Fibroblast of mammary gland (primary cell): Measurements from ENCODE around the gene SLC39A8.

Source experiments
- DNase-seq: peaks from one replicate; pipeline ENCODE4 v3.0.0-alpha.2; 2010; ENCODE audit warnings: low read depth
- H3K4me3 ChIP-seq: 2 replicates; pipeline ENCODE4 v1.5.1; 2011; ENCODE audit warnings: low read depth, mild to moderate bottlenecking, low read length, moderate library complexity; ENCODE audit not compliant: control insufficient read depth
- TF ChIP-seq, protein P1 (sequence below): conservative IDR thresholded peaks from 2 replicates; pipeline ENCODE4 v1.5.1; 2011; ENCODE audit warnings: low read depth, low read length, inconsistent platforms; ENCODE audit not compliant: control insufficient read depth, insufficient read depth

The SLC39A8 gene

DNA sequence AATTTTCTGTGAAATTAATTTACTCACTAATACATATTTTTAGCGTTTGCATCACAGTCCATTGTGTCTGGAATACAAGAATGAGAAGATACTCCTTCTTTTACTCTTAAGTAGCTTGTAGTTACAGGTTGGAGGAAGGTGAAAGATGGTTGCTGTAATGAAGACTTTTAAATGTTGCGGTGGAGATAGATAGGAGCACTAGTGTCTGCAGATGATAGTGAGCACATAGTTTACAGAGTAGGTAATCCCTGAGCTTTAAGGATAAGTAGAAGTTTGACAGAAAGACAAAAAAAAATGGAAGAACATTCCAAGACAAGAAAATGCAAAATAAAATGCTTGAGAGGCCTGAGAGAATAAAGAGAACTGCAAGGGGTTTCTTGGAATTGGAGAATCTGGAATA, 5.4 kb upstream of the SLC39A8 start:
- TF ChIP-seq, protein P1, sequence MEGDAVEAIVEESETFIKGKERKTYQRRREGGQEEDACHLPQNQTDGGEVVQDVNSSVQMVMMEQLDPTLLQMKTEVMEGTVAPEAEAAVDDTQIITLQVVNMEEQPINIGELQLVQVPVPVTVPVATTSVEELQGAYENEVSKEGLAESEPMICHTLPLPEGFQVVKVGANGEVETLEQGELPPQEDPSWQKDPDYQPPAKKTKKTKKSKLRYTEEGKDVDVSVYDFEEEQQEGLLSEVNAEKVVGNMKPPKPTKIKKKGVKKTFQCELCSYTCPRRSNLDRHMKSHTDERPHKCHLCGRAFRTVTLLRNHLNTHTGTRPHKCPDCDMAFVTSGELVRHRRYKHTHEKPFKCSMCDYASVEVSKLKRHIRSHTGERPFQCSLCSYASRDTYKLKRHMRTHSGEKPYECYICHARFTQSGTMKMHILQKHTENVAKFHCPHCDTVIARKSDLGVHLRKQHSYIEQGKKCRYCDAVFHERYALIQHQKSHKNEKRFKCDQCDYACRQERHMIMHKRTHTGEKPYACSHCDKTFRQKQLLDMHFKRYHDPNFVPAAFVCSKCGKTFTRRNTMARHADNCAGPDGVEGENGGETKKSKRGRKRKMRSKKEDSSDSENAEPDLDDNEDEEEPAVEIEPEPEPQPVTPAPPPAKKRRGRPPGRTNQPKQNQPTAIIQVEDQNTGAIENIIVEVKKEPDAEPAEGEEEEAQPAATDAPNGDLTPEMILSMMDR = no peak
- no peak overlapping the region for H3K4me3 ChIP-seq

DNA sequence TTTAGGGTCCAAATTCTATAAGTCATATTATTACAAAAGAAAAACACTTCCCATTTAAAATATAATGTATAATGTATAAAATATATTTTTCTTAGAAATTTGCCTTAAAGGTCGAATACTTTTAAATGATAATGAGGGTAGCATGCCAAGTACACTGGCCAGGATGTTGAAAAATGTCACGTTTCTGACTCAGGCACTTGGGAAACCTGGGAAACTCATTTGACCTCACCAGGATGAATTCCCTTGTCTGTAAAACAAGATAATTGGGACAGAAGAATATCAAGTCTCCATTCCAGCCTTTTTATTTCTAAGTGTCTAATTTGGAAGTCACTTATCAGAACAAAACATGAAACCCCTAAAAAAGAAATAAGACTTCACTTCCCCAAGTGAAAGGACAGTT, 3.4 kb upstream of the SLC39A8 start:
- DNase-seq = peak; percentile 2
- TF ChIP-seq, protein P1 = no peak
- no peak overlapping the region for H3K4me3 ChIP-seq

More for the DNA sequence above, 5.4 kb upstream of the SLC39A8 start:
- DNase-seq = no peak

DNA sequence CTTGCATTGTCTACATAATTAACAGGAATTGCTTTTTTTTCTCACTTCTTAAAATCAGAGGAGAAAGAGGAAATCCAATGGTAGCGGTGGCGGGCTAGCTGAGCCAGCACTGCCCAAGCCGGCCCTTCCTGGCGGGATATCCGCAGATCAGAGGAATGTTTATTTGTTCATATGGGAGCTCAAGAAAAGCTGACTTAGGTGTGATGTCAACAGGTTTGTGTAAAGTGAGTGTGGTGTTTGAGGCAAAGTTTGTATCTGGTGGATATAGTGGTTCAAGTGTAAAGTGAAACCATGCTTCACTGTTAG, 466 bp upstream of the SLC39A8 start:
- no peak for DNase-seq
- TF ChIP-seq, protein P1 = no peak
- H3K4me3 ChIP-seq = peak overlapping the region; percentile 81

DNA sequence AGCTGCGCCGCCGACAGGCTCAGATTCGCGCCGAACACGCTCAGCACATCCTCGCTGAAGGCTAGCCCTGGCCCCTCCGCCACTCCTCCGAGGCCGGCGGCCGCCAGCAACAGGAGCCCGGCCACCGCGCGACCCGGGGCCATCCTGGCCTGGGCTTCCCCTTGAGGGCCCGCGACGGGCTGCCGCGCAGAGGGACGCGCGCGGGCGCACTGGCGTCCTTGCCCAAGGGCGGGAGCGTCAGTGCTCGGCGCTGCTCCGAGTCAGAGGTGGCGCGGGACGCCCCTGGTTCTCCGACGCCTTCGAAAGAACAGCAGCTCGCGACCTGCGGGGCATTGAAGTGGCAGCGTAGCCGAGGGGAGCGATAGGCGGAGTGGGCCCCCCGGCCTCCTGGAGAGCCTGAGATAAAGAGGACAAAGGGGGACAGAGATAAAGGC, 745 bp downstream of the SLC39A8 start:
- H3K4me3 ChIP-seq = peak overlapping the region; percentile 81
- TF ChIP-seq, protein P1 = no peak
- peak; percentile 38 for DNase-seq

DNA sequence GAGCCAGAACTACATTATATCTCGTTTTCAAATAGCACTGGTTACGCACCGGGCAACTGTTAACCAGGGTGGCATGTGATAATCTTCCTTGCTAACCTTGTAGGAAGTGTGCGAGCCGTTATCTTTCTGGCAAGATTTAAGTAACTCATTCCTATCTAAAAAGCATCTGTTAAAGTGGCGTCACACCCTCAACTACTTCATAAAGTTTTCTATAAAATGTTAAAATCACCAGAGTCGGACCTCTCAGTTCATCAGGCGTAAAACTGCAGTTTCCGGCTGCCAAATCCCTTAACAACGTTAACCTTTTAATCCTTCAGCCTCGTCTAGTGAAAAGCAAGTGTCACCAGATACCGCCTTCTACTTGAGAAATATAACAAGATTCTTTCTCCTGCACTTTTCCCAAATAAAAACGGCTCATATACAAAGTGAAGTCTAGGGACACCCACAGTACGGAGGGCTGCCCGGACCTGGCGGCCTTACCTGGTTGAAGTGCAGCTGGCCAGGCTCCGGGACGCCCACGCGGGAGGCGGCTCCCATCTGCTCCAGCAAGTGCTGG, 1.2 kb downstream of the SLC39A8 start:
- TF ChIP-seq, protein P1 = no peak
- H3K4me3 ChIP-seq = peak overlapping the region; percentile 81
- peak; percentile 4 for DNase-seq

DNA sequence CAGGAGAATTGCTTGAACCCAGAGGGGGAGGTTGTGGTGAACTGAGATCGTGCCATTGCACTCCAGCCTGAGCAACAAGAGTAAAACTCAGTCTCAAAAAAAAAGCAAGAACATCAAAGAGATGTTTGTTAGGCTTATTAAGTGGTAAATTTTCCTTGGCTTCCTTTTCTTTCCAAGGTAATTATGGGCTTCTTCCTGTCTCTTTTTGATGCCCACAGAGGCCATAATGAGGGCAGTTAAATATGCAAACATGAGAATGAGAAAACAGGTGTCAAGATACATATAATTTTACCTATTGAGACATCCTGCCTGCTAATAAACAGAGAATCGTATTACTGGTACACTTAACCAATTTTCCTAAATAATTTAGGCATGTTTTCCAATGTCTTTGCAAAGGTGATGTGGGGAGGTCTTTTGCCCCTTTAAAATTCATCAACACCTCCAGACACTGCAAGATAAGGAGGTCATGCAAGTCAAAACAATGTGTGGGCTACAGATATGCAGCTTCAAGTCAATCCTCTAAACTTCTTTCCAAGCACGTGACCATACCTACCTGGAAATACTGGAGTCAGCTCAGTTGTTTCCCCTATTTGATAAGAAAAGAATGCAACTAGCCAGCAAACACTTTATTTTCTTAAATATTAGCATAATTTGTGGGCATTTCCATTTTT, 2.7 kb downstream of the SLC39A8 start:
- no peak overlapping the region for H3K4me3 ChIP-seq
- TF ChIP-seq, protein P1 = no peak
- no peak for DNase-seq
